Stromal cell of bone marrow (primary cell): ENCODE data around the gene OR5B3.
A peak's percentile ranks its signal among the peaks of the same experiment; 100 is the strongest.
"Not testable (repeated sequence)": the region's sequence is repeated elsewhere in the genome, so short reads cannot be mapped to it uniquely, and the experiment has no call there.

Experiments used
- DNase-seq: peaks from one replicate; pipeline ENCODE4 v3.0.0-alpha.2; 2012; ENCODE audit warnings: low read depth

The OR5B3 gene

DNA sequence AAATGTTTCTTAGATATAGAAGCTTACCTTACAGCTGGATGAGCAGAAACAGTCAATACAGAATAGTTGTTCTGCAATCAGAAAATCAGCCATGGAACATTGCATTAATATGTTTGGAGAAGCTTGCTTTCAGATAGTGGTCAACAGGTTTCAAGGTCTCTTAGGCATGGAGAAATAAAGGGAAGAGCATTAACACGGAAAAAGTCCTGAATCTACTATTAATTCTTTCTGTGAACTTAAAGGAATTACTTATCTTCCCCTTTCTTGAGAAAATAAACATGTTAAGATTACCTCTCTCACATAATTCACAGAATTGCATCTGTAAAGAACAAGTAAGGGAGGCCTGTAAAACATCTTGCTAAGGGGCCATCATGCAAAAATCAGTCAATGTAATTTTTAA, at the start of gene OR5B3:
Gene OR5B3, minus strand, starts transcription at position 101 of the 400 bp plus-strand sequence. CDS start 3,465 bp downstream, outside the sequence.
- DNase-seq = no peak

- no peak for DNase-seq
Measured at GRCh38 chr11:58451585-58451984, 44.9 kb upstream of the OR5B3 start.

- no peak for DNase-seq
Measured at GRCh38 chr11:58446294-58446693, 39.6 kb upstream of the OR5B3 start.

- no peak for DNase-seq
Measured at GRCh38 chr11:58444300-58444699, 37.6 kb upstream of the OR5B3 start.

- no peak for DNase-seq
Measured at GRCh38 chr11:58442136-58442535, 35.5 kb upstream of the OR5B3 start, which contains the start of gene OR5B12. OR5B12 (minus strand) TSS chr11:58442236; CDS start chr11:58440151, 2,085 bp downstream.

GRCh38 chr11:58438486-58438885, 31.8 kb upstream of the OR5B3 start:
- DNase-seq = no peak

DNA sequence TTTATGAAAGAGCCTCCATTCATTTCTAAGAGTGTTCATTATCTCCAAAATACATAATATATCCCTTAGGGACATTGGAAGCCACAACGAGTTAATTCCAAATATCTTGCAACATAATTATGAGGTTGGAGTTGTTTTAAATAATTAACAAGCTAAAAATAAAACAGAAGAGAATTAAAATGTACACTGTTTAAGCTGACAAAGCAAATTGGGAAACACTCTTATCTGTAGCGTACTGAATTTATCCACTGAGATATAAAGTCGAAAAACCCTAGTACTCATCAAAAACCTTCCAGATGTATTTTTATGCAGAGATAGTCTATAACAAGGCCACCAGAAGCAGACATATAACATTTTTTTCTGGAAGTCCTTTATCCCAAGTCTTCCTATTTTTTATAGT, 27.5 kb upstream of the OR5B3 start:
- DNase-seq = no peak

- no peak for DNase-seq
Measured at GRCh38 chr11:58433638-58434203, 27.0 kb upstream of the OR5B3 start.

DNA sequence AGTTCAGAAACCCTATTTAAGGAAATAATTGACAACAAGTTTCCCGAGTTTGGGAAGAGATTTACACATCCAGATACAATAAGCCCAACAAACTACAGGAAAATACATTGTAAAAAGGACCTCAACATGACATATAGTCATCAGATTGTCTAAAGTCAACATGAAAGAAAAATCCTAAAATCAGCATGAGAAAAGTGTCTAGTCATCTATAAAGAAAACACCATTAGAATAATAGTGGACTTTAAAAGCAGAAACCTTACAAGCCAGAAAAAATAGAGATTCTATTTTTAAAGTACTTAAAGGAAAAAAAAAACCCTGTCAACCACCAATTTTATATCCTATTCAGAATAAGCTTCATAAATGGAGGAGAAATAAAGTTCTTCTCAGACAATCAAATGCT, 22.6 kb upstream of the OR5B3 start:
- no peak for DNase-seq

GRCh38 chr11:58428021-58428420, 21.3 kb upstream of the OR5B3 start, which contains the start of gene OR5B2:
OR5B2 (minus strand) TSS chr11:58428121; CDS start chr11:58423261, 4,860 bp downstream.
- DNase-seq = no peak

- DNase-seq = not testable (repeated sequence)
Measured at GRCh38 chr11:58399622-58400021, 7.1 kb downstream of the OR5B3 start.

DNA sequence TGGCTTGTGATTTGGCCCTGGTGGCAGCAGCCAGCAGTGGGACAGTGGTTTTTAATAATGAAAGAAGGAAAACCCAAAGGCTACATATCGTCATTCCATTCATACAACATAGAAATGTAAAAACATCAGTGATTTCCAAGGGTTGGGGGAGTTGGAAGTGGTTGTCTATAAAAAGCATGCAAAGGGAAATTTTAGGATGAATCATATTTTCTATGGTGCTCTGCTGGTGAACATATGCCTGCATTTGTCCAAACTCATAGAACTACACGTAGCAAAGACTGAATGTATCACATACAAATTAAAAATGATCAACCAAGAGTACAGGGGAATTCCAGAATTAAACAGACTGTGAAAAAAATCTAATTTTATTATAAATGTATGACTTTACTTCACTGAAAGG, 11.1 kb downstream of the OR5B3 start:
- no peak for DNase-seq

DNA sequence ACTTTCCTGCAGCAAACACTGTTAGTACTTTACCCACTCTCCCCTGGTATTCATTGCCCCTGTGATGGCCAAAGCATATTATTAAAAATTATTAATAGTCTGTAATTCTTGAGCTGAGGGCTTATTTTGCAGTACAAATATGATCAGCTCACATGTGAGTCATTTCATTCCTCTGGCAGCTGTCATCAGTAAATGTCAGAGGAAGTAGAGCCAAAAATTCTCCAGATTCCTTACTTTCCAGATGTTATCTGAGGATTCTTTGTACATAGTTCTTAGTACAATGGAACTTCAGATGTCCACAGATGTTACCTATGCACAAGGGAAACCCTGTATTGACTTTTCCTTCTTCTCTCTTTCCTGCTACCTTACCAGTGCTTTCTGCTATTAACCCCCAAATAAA, 12.5 kb downstream of the OR5B3 start:
- DNase-seq = peak; percentile 33

DNA sequence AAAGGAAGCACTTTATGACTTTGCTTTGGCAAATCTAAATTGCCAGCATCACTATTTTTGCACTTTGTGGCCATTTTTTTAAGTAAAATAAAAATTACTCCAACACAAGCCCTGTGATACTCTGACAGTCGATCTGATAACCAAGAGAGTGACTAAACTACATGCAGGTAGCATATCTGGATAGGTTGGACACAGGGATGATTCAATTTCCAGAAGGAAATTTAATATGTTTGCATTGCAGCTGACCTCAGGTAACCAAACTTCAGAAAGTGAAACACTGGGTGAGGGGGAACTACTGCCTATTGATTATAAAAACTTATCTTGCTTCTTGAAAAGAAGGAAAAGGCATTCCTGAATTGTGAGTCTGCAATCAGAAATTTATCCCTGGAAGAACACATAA, 13.9 kb downstream of the OR5B3 start:
- no peak for DNase-seq

DNA sequence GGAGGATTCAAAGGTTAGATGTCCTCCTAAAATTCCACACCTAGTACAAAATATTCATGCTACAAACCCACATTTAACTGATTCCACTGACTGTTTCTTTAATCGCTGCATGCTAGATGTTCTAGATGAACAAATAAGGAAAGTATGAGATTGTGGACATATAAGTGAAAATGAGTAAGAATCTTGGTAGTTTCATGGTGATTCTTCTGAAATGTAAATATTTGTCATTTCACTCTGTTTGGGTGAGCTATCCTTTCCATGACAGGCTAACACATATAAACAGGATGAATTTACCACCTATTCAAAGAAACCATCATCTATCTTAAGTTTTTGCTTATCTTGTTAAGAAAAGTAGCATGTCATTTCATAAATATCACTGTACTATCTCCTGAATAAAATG, 14.8 kb downstream of the OR5B3 start:
- no peak for DNase-seq

DNA sequence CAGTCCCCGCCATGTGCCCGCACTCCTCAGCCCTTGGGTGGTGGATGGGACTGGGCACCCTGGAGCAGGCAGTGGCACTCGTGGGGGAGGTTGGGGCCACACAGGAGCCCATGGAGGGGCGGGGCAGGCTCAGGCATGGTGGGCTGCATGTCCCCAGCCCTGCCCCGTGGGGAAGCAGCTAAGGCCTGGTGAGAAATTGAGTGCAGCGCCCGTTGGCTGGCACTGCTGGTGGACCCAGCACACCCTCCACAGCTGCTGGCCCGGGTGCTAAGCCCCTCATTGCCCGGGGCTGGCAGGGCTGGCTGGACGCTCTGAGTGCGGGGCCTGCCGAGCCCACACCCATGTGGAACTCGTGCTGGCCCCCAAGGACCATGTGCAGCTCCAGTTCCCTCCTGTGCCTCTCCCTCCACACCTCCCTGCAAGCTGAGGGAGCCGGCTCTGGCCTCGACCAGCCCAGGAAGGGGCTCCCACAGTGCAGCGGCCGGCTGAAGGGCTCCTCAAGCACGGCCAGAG, 16.1 kb downstream of the OR5B3 start:
- DNase-seq = no peak

GRCh38 chr11:58358969-58359368, 47.7 kb downstream of the OR5B3 start, which contains the start of gene OR5B17:
OR5B17 (minus strand) TSS chr11:58359069; CDS start chr11:58359069, 0 bp downstream.
- DNase-seq = no peak

DNA sequence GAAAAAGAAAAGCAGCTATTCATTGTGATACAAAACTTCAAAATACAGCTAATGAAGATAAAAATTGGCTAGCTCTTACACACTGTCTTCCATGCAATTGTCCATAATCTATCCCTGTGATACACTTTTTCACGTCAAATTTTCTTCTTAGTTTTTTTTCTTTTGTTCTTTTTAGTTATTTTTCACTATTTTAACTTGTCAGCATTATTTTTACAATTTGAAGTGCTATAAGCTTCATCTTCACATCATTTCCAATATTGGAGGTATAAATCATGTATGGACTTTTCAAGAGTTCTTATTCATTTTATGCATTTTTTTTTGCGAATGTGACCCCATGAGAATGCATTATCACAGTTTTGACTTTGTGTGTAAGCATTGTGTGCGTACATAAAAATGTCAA, 51.9 kb downstream of the OR5B3 start:
- no peak for DNase-seq
